Omental fat pad (tissue), 4 donors: ENCODE measurements around the gene TFPI. TPM values are rescaled to one million over a fixed set of nuclear protein-coding genes. Genes with fewer than 3 reads are reported as not detected.
"Not testable (repeated sequence)": the region's sequence is repeated elsewhere in the genome, so short reads cannot be mapped to it uniquely, and the experiment has no call there.

Experiments
- ATAC-seq: fragments of 150-250 bp; one replicate; pipeline ENCODE4 v1.9.1; 2016; ENCODE audit warnings: mild to moderate bottlenecking, moderate library complexity; ENCODE audit not compliant: low FRiP score
- DNase-seq: peaks from one replicate; pipeline ENCODE4 v3.0.0-alpha.2; 2019; ENCODE audit warnings: low spot score
- CTCF ChIP-seq, 3 donors: fragments of 450-650 bp; IDR thresholded peaks; one replicate each; pipeline ENCODE4 v1.5.1; 2016 to 2017; ENCODE audit warnings: antibody characterized with exemption in 3 of 3, mild to moderate bottlenecking in 3 of 3, moderate library complexity in 2 of 3
- total RNA-seq, 4 donors: library from RNA; depleted of rRNA; stranded (reverse); fragments of >200 nt; gene quantifications; one replicate each; pipeline ENCODE4 v1.1.0, GENCODE V29; 2016

Gene TFPI
- total RNA-seq, 4 donors from 2014 or later = 73.6 to 223 (median 83.3) TPM

DNA sequence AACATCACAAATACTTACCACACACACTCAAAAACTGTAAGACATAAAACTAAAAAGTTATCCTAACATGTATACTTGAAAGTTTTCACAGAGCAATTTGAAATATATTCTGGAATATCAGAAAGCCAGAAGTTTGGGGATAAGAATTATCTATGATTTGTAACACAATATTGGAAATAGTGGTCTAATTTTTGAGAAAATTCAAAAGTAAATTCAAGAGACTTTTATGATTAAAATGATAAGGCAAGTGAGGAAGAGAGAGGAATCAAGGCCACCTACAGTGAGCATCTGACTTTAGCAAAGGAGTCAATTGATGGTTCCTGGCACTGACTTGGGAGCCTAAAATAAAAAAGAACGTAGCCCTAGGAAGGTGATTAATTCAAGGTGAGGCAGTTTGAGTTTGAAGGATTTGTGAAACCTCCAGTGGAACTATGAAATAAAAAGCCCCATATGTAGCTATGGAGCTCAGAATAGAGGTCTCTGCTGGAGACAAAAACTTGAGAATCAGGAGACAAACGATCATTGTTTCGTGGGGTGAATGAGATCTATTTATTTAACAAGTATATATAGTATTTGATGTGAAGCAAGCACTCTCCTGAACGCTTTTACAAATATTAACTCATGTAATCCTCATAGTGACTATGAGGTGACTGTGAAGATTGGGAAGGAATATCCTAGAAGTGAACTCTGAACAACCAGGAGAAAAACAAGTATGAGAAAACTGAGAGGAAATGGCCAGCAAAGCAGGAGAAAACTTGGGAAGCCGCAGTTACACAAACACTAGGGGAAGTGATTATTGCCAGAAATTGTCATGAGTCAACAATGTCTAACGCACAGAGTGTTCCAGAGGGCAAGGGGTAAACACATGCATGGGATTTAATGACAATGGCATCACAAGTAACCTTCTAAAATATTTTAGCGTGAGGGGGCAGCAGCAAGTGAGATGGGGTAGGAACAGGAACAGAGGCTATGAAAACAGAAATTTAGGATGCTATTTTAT lies 12.8 kb downstream of the TFPI start:
- no peak for ATAC-seq
- TF ChIP-seq CTCF (IDR thresholded peaks at IDR 0.05) = no peak
- DNase-seq = no peak

DNA sequence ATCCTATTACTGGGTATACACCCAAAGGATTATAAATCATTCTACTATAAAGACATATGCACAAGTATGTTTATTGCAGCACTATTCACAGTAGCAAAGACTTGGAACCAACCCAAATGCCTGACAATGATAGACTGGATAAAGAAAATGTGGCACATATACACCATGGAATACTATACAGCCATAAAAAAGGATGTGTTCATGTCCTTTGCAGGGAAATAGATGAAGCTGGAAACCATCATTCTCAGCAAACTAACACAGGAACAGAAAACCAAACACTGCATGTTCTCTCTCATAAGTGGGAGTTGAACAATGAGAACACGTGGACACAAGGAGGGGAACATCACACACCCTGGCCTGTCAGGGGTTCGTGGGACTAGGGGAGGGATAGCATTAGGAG lies 16.0 kb downstream of the TFPI start:
- ATAC-seq, DNase-seq: not testable (repeated sequence)

GRCh38 chr2:187535381-187535780 lies 18.9 kb downstream of the TFPI start:
- not testable (repeated sequence) for ATAC-seq, DNase-seq

DNA sequence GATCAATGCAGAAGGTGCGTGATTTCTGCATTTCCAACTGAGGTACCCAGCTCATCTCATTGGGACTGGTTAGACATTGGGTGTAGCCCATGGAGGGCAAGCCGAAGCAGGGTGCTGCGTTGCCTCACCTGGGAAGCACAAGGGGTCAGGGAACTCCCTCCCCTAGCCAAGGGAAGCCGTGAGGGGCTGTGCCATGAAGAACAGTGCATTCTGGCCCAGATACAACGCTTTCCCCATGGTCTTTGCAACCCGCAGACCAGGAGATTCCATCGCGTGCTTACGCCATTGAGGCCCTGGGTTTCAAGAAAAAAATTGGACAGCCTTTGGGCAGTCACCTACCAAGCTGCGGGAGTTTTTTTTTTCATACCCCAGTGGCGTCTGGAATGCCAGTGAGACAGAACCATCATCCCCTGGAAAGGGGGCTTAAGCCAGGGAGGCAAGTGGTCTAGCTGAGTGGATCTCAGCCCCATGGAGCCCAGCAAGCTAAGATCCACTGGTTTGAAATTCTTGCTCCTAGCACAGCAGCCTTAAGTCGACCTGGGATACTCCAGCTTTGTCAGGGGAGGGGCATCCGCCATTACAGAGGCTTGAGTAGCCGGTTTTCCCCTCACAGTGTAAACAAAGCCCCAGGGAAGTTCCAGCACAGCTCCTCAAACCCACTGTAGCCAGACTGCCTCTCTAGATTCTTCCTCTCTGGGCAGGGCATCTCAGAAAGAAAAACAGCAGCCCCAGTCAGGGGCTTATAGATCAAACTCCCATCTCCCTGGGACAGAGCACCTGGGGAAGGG lies 21.7 kb downstream of the TFPI start:
- no peak for TF ChIP-seq CTCF (IDR thresholded peaks at IDR 0.05)
- DNase-seq = no peak
- no peak for ATAC-seq

DNA sequence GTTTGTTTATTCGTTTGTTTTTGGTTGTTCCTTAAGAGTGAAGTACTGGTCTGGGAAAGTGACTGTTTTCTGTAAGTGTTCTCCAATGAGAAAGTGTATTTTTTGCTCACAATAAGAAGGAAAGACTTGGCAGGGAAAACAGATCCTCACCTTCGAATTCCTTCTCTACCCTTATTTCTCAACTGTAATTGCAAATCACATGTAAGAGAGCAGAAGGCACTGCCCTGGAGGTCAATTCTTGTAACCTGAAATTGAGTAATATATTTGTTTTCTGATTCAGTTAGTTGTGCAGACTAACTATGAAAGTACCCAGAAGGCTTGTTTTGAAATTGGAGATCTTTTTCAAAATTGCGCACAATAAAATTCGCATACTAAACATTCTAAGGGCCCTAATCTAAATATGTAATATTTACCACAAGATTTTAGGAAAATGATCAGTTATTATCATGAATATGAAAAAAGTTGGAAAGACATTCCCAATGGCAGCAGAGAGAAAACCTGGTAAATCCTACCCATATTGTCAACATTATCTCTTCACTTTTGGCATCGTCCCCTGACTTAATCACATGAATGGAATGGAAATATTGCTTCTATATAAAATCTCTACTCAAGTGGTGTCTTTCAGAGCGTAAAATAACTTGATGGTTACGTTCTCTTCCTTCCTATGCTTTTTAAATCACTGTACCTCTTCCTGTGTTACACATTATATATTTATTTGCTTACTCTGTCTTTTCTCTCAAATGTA lies 24.1 kb downstream of the TFPI start:
- ATAC-seq (no peak), DNase-seq (no peak)
- no peak for TF ChIP-seq CTCF (IDR thresholded peaks at IDR 0.05)

DNA sequence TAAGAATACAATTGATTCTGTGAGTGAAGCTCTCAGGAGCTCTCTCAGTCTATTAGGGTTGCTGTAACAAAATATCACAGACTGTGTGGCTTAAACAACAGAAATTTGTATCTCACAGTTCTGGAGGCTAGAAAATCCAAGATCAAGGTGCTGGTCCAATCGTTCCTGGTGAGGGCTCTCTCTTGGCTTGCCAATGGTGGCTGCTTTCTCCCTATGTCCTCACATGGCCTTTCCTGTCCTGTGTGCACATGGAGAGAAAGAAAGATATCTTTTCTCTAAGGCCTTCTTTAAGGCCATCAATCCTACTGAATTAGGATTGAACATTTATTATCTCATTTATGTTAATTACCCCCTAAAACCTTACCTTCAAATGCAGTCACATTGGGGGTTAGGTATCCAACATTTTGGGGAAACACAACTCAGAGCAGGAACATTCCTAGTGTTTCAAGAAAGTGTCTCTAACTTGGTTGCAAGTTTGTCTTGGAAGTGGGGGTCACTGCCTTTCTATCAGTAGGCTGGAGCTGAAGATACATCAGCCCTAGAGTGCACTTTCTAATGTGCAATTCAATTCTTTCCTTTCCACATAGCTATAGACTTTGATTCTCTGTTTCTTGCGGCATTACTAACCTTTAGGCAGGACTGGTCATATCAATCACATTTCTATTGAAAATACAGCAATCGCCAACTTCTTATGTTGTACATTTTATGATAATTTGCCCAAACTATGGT lies 24.8 kb downstream of the TFPI start:
- no peak for TF ChIP-seq CTCF (IDR thresholded peaks at IDR 0.05)
- no peak for ATAC-seq
- no peak for DNase-seq

- DNase-seq (no peak), ATAC-seq (no peak)
- TF ChIP-seq CTCF (IDR thresholded peaks at IDR 0.05) = no peak
These were observed 26.2 kb downstream of the TFPI start for GRCh38 chr2:187528042-187528441.
